Femur (tissue), 1 donor: ENCODE measurements around the gene WSCD2.

Experiments
- DNase-seq: peaks from one replicate; pipeline ENCODE4 v3.0.0-alpha.2; 2017

The WSCD2 gene

DNA sequence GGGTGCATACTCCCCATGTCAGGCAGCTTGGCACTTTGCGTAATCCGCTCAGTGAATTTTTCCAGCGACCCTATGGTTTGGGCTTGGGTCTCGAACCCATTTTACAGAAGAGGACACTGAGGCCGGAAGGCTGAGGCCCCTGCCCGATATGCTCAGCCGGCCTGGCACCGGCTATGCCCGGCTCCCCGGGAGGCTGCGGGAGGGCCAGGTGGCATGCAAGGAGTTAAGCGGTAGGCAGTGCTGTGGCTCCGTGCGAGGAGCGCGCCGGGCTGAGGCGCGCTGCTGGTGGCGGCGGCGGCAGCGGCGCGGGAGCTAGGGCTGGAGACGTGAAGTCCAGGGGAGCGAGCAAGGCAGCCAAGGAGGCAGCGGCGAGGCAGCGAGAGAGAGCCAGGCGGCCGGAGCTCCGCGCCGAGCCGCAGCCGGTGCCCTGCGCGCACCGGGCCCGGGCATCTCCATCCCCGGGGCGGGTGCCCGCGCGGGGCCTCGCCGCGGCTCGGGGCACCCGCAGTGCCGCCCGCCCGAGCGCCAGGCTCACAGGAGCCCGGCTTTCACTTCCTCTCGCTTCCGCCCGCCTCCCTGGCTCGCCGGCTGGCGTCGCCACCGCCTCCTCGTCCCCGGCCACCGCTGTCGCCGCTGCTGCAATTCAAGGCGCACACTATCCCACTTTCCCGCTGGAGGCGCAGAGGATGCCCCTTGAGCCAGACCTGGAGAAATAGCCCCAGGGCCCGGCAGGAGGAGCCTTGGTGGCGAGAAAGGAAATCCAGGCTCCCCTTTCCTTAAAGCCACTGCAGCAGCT is at the start of gene WSCD2:
Gene WSCD2 (plus strand): TSS at position 272 of the 796 bp plus-strand sequence. CDS start 66,545 bp downstream, outside the sequence.
- peak; percentile 71 for DNase-seq

DNA sequence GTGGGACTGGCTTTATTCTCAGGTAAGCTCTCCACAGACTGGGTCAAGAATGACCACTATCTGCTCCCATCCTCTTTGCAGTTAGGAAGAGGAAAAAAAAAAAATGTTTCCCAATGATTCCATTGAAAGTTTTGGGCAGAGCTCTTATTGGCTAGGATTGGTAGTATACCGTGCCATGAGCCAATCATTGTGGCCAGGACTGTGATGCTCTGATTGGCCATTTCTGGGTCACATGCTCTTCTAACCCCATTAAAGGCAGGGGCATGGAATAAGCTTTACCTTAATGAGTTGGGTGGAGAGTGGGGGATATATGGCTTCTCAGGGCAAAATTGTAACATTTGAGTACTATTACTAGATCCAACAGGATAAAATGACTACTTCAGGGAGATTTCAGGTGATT is 49.4 kb upstream of the WSCD2 start:
- DNase-seq = no peak

DNA sequence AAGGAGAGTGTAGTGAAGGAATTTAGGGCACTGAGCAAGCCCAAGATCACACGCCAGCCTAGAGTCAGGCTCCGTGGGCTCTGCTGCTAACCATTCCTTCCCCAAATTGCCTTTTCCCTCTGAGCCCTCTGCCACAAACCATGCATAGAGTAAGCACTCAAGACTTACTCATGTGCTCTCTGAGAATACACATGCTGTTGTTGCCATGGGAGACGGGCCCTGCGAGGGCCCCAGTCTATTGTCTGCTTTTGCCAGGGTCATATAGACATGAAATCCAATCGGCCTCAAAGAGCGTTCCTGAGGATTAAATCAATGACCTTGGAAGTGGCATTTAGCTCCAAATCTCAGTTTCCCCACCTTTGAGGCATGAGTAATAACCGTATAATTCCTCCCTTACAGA is 48.7 kb upstream of the WSCD2 start:
- DNase-seq = no peak

DNA sequence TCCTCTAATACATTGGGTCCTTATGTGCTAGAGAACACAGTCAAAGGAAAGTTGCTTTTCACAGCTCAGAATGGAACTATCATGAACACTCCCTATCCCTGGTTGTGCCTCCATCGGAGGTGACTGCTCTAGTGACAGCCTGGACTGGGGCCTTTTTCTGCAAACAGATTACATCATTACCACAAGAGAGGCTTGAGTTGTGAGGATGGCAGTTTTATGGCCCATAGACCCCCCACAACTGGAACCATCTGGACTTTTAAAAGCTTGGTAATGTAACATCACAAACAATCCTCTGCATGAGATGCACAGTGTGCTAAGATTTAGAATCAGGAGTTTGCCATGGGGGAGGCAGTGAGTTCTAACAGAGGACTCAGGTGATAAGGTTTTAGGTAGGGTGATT is 46.6 kb upstream of the WSCD2 start:
- no peak for DNase-seq

DNA sequence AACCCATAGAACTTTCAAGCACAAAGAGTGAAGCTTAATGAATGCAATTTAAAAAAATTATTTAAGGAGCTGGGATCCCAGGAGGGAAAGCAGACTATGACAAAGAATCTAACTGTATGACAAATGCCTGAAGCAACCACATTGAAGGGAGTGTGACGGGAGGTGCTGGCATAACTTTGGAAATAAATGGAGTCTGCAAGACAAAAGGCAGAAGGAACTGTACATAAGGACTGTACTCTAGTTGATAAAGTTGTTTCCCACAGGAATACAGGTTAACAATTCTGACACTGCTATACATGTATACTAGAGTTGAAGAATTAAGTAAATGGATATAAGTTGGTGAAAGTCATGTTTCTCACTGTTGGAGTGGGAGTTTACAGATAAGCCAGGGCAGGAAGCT is 41.2 kb upstream of the WSCD2 start:
- DNase-seq = no peak

GRCh38 chr12:108090107-108090899 is 38.8 kb upstream of the WSCD2 start:
- no peak for DNase-seq

DNA sequence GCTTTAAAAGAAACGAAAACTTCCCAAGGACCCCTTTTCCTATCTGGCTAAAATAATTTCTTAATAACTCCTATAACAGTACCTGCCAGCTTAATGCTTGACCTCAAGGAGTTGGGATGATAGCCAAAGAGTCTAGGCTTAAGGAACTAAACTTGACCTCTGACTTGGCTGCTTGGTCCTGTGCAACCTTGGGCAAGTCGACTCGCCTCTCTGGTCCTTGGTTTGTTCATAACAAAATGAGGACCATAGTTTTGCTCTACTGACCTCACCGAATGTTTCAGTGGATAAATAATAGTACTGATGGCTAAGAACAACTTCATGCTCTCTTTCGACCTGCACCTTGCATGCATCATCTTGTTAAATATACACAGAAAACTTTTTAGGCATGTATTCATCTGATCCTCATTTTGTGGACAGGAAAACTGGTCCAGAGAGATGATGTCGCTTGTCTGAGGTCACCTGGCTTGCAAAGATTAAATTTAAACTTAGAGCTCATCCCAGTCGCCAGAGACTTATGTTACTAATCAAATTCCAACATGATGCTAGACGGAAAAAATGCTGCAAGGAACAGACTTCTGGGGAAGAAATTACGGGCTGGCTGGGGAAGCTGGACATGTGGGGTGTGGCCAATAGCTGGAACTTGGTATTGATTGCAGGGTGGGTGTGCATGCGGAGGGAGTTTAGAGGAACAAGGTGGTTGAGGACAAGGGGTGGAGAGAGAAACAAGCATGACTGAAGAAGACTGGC is 38.0 kb upstream of the WSCD2 start:
- peak; percentile 72 for DNase-seq

DNA sequence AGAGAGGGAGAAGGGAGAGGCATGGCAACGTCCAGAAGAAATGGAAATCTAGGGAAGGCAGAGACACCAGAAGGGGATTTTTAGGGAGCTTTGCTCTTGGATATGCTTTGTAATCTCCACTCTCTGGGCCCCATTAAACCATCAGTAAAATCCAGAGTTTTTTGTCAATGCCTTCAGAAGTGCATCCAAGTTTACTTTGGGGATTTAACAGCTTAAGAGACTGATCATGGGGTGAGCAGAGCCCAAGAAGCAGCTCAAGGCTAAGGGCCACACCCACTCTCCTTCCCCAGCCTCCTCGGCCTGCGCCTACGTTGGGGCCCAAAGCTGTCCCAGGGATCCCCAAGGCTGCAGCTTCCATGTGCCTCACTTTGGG is 37.4 kb upstream of the WSCD2 start:
- no peak for DNase-seq

DNA sequence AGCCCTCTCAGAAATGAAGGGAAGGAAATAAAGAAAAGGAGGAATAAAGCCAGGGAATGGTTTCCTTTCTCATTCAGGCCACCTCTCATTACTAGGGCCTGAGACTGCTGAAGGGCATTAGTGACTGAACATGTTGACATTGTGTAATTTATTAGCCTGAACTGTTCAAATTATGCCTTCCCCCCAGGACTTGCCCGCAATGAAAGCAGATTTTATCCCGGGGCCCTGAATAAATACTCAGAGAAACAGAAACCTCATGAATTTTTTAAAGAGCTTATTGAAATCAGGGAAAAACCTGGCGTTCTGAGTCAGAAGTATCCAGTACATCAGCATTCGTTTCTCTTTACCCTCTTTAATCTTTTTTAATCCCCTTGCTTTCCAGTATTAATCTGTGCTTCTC is 35.9 kb upstream of the WSCD2 start:
- no peak for DNase-seq

DNA sequence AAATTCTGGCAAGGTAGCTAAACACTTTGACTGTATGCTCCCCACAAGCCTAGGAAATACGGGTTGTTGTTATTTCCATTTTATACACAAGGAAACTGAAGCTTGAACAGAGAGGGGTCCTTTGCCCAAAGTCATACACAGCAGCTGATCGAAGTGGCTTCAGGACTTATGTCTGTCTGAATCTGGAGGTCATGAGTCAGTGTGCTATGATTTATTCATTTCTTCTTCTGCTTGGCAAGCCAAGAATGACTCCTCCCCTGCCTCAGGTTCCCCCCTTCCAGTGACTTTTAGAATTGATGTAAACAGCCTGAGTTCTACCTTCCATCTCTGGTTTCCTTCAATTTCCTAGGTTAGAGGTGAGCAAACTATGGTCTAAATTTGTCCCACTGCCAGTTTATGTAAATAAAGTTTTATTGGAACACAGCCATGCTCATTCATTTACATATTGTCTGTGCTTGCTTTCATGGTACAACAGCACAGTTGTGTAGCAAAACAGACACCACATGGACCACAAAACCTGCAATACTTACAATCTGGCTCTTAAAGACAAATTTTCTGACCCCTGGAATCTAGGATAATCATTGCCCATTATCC is 34.9 kb upstream of the WSCD2 start:
- no peak for DNase-seq

DNA sequence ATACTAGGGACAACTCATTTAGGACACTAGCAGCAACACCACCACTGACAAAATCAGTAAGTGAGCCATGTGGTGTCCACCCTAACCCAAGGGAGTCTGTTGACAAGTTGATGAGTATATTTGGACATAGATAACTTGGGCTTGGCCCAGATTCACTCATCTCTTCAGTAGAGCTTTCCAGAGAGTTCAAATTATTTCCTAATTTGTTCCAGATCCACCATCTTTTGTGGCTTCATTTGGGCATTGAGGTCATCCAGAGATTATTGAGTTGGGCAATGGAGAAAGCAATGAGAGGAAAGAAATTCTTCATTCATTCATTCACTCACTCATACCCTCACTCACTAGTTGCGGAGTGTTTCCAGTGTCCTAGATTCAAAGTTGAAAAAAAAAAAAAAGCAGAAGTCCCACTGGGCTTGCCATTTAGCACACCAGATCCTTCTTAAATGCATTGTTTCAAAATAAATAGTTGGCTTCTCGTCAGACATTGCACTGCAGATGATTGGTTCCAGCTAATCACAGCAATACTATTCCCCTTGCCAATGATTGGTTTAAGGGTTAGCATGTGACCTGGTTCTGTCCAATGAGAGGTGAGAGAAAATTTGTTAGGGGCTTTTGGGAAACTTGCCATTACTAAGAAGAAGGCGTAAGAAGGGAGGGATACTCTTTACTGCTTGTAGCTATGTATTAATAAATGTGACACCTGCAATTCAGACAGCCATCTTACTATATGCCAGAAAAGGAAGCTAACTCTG is 31.8 kb upstream of the WSCD2 start:
- DNase-seq = no peak

DNA sequence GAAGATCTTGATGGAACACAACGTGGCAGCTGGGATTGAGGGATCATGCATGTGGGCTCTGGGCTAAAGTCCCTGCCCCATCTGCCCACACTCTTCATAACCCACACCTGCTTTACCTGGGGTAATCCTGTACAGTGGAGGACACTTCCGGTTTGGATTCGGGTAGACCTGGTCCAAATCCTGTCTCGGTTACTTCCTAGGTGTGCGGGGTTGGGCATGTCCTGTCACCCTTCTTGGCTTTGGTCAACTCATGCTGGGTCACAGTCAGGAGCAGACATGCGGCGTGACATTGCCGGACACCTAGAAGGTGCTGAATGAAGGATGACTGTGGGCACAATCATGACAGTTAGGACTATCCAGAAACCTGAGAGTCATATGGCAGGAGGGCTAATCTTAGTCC is 30.7 kb upstream of the WSCD2 start:
- DNase-seq = no peak

DNA sequence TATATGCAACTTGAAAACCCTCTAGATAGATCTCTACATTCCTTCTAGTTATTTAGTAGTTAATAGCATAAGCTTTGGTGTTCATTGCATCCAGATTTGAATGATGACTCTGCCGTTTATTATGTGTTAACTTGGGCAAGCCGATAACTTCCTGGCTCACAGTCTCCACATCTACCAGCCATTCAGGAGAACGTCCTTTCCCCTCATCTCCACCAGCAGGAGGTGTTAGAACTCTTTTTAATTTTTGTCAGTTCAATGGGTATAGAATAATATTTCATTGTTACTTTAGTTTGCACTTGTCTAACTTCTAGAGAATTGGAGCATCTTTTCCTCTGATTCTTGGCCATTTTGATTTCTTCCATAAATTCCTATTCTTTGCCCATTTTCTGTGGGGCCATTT is 30.0 kb upstream of the WSCD2 start:
- DNase-seq = no peak

GRCh38 chr12:108099778-108100489 is 29.2 kb upstream of the WSCD2 start:
- no peak for DNase-seq

DNA sequence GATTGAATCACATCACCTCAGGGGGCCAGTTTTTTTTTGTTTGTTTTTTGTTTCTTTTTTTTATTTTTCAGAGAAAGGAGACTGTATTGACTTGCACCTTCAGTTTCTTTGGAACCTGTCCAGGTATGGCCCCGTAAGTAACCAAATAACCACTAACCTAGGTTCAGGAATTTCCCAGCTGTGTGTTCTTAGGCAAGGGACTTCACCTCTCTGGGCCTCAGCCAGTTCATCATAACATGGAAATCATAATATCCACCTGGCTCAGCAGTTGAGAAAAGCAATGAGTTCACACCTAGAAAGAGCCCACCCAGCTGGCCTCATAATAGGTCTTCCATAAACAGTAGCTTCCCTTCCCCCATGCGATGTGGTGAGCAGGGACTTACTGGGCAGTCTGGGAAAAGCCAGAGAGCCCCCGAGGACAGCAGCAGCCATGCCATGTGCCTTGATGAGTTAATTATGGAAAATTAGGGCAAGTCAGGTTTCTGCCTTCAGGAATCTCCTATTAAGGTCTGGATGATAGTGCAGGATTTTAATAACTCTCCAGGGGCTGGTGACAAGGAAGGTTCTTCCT is 27.4 kb upstream of the WSCD2 start:
- no peak for DNase-seq

DNA sequence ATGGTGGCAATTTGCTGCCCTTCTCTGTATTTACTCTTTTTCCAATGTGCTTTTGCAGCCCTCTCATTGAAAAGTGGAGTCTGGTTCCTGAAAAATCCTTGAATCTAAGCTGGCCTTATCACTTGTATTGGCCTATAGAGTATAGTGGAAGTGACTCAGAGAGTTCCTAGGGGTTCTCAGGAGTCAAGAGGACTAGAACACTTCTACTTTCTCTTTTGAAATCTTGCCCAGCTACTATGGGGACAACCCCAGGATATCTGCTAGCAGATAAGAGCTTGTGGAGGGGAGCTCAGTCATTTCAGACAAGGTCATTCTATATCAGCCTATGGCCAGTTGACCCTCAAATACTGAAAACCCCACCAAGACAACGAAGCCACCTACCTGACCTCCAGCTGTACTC is 26.7 kb upstream of the WSCD2 start:
- no peak for DNase-seq

GRCh38 chr12:108103087-108103486 is 26.0 kb upstream of the WSCD2 start:
- DNase-seq = no peak

GRCh38 chr12:108103517-108103916 is 25.6 kb upstream of the WSCD2 start:
- DNase-seq = no peak

GRCh38 chr12:108104657-108105056 is 24.4 kb upstream of the WSCD2 start:
- no peak for DNase-seq

- no peak for DNase-seq
Observed at GRCh38 chr12:108106599-108106998, 22.5 kb upstream of the WSCD2 start.

GRCh38 chr12:108107293-108107692 is 21.8 kb upstream of the WSCD2 start:
- DNase-seq = no peak
